Measurements from ENCODE around the gene NDFIP1.
"Not testable (repeated sequence)": the region's sequence is repeated elsewhere in the genome, so short reads cannot be mapped to it uniquely, and the experiment has no call there.

The NDFIP1 gene

DNA sequence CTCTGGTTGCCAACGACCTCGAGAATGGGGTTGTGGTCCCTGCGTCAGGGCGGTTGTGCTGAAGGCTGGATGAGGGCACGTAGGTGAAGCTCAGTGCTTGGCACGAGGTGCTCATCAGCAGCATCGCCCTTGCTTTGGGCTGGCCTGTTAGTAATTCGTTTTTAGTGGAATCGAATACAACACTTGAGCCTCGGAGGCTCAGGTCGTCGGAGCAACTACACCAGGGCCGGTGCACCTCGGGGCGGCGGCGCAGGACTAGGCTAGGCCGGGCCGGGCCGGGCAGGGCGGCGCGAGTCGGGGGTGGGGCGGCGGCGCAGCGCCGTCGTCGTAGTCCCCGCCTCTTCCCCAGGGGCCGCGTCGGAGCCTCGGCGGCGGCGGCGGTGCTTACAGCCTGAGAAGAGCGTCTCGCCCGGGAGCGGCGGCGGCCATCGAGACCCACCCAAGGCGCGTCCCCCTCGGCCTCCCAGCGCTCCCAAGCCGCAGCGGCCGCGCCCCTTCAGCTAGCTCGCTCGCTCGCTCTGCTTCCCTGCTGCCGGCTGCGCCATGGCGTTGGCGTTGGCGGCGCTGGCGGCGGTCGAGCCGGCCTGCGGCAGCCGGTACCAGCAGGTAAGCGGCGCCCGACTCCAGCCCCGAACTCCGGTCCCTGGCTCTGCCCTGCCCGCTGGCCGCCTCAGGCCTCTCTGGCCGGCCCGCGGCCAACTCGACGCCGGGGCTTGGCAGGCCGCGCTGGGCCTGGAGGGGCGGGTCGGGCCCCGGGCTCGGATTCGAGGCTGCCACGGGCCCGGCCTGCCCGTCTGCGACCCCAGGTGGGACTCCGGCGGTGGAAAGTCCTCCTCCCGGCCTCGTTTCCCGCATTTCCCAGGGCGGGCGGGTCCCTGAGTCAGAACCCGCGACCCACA, at the start of gene NDFIP1:
TSS of gene NDFIP1 (plus strand) at position 348 of the 899 bp plus-strand sequence. CDS start at position 544, 196 bp downstream.
- peak; percentile 71 to 73 for DNase-seq (ENCODE audit: low read depth in 2 of 2)

- no peak for DNase-seq (ENCODE audit: low read depth in 2 of 2)
Observed at GRCh38 chr5:142059304-142059940, 49.2 kb upstream of the NDFIP1 start.

DNA sequence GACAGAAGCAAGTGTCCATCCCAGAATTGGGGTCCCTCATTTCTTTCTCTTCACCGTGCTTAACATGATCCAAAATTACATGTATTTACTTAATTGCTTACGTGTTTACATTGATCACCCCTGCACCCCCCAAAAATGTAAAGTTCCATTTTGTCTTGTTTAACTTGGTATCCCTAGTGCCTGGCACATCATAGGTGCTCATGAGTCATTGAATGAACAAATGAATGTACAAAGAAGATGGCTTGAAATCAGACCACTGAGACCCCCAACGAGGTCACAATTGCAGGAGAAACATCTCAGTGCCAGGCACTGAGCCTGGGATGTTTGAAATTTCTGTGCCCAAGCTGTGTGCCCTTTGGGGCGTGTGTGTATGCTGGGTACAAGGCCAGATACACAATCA, 45.2 kb upstream of the NDFIP1 start:
- no peak for DNase-seq (ENCODE audit: low read depth in 2 of 2)

DNA sequence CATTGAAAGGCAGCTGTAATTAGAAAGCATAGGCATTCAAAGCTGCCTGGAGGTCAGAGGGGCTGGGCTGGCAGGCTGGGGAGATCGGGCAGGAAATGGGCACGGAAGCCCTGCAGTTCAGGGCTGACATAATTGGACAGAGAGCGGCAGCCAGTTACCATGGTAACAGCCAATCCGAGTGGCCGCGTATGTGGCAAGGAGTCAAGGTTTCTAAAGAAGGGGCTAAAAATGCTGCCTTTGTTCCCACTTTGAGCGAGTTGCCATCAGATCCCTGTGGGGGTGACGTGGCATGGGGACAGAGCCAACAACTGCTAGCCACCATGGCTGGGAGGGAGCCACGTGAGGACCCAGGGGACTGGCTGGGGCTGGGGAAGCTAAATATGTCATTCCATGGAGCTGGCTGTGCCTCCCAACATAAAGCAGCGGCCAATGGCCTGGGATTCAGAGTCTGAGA, 44.7 kb upstream of the NDFIP1 start:
- DNase-seq (ENCODE audit: low read depth in 2 of 2) = peak in 1 of 2 donors; percentile 2

- DNase-seq (ENCODE audit: low read depth in 2 of 2) = no peak
Observed at GRCh38 chr5:142065273-142065672, 43.3 kb upstream of the NDFIP1 start.

DNA sequence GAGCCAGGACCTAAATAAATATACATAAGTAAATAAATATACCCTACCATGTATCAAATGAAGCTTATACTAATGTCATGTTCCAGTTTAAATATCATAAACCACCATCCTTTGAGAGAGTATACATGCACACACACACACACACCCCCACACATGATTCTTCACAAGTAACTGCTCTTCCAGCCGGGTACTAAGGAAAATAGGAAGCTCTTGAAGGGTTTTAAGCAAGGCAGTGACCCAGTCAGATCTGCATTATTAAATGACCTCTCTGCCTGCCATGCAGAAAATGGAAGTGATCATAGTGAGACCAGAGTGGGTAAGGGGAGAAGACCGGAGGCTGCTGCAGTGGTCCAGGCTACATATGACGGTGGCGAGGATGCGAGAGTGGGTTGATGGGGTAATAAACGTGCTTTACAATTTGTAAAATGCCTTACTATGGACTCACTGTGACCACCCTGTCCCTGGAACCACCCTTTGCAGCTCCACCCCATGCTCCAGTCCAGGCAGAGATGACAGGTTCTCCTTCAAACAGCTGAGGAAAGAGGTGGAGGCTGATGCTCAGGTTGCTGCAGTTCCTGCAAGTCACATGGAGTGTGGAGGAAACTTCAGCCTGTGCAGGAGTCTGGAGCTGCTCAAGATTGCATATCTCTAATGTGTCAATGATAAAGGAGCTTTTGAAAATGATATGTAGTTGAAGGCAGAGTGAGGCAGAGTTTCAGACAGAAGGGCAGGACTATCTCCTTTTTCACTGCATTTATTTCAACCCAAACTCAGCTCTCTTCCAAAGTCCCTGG, 38.8 kb upstream of the NDFIP1 start:
- no peak for DNase-seq (ENCODE audit: low read depth in 2 of 2)

- DNase-seq (ENCODE audit: low read depth in 2 of 2) = no peak
Observed at GRCh38 chr5:142070734-142071133, 37.8 kb upstream of the NDFIP1 start.

DNA sequence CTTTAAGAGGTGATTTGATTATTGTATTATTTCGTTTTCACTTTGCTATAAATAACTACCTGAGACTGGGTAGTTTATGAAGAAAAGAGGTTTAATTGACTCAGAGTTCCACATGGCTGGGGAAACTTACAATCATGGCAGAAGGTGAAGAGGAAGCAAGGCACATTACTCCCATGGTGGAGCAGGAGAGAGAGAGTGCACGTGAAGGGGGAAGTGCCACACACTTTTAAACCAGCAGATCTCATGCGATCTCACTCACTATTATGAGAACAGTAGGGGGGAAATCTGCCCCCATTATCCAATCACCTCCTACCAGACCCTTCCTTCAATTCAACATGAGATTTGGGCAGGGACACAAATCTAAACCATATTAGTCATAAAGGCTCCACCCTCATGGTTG, 36.1 kb upstream of the NDFIP1 start:
- no peak for DNase-seq (ENCODE audit: low read depth in 2 of 2)

DNA sequence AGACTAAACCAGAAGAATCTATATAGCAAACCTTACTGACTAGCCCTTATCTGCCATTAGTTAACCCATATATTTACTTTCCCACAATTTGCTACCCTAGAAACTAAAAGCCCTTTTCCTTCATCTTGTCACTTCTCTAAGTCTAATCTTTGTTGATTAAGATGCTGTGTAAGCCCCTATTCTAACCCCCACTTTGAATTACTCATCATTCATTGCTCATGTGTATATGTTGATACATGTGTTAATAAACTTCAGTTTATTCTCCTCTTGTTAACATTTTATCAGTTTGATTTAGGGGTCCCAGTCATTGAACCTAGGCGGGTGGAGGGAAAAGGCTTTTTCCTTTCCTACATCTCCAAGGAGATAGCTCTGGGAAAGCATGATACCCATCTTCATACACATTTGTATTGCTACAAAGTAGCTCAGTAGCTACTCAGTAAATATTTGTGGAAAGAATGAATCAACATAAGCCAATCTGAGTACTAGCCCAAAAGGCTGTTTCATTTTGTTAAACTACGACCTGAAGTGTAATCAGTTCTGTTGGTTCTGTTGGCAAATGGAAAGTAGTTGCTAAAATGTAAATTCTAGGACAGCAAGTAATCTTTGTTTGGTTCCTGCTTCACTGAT, 35.1 kb upstream of the NDFIP1 start:
- DNase-seq (ENCODE audit: low read depth in 2 of 2) = no peak

GRCh38 chr5:142074006-142074405, 34.6 kb upstream of the NDFIP1 start:
- no peak for DNase-seq (ENCODE audit: low read depth in 2 of 2)

DNA sequence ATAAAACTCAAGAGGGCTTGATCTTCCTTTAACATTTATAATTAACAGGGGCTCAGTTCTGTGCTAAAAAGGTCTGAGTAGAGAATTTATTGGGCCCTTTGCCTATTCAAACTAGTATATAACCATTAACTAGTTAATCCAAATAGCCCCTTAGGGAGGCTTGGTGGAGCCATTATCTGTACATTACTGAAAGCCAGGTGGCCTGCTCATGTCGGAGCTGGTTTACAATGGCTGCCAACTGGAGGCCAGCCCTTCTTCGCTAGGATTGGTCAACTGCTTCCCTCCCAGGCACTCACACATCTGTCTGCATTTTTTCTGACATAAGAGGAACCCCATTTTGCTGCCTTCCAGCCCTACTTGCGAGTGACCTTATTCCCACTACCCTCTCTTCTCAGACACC, 30.4 kb upstream of the NDFIP1 start:
- DNase-seq (ENCODE audit: low read depth in 2 of 2) = no peak

- DNase-seq (ENCODE audit: low read depth in 2 of 2) = no peak
Observed at GRCh38 chr5:142078706-142079105, 29.9 kb upstream of the NDFIP1 start.

DNA sequence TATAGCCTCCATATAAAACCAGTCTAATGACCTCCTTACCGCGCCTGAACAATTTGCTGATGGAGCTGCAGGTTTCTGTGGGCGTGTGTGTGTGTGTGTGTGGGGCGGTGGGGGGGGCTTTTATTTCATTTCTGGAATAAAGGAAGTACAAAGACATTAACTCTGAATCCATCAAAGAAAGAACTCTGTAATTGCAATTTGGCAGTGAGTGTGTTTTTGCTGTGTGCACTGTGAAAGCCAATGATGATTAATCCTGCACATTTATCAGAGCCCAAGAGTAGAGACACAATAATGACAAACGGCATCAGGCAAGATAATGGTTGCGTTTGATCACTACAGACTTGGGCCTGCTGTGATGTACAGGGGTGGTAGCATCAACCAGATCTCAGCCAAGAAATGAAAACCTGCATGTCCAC, 29.3 kb upstream of the NDFIP1 start:
- no peak for DNase-seq (ENCODE audit: low read depth in 2 of 2)

- no peak for DNase-seq (ENCODE audit: low read depth in 2 of 2)
Observed at GRCh38 chr5:142080248-142080647, 28.3 kb upstream of the NDFIP1 start.

GRCh38 chr5:142082182-142082781, 26.3 kb upstream of the NDFIP1 start:
- no peak for DNase-seq (ENCODE audit: low read depth in 2 of 2)

GRCh38 chr5:142086229-142086628, 22.4 kb upstream of the NDFIP1 start:
- no peak for DNase-seq (ENCODE audit: low read depth in 2 of 2)

DNA sequence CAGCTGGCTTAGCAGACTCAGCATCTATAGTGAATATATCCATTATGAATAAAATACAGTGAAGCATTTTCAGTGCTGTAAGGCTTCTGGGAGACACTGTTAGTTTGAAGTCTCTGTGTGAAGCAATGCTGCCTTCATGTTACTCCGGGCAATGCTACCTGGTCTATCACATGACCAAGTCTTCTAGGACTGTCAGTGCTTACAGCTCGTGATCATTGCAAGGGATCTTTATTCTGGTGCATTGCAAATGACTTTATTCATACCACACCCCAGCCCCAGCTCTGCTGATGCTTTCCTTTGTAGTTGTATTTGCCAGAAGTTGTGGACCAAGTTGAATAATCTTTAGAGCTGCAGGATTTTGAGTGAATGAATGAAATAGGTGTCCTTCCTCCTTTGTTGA, 21.9 kb upstream of the NDFIP1 start:
- no peak for DNase-seq (ENCODE audit: low read depth in 2 of 2)

DNA sequence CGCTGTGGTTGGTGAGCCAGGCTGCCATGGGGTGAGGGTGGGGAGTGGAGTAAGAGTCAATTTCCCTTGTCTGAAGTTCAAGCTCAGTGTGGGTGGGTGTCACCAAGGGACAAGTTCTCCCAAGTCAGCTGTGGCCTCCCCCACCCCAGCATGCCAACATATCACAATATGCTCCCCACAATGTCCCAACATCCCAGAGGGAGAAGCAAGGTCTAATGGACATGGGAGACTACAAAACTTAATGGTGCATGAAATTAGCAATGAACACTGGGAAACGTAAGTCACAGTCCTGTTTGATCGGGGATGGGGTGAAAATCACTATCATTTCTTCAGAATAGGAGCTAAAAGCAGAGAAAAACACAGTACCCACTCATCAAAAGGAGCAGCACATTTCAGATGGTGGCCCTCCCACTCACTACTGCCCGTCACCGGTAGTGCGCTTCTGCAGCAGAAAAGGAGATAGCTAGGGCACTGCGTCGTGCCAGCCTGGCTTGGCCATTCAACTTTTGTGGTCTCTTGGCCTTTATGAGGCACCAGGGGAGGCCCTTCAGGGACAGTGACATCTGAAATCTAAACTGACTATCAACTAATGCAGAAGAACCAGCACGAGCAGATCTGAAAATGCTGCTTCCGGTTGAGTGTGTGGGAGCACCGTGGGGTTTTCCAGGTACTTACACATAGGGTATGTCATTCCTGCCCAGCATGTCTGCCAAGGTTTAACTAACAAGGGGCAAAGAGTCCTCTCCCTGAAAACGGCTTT, 20.5 kb upstream of the NDFIP1 start:
- no peak for DNase-seq (ENCODE audit: low read depth in 2 of 2)

DNA sequence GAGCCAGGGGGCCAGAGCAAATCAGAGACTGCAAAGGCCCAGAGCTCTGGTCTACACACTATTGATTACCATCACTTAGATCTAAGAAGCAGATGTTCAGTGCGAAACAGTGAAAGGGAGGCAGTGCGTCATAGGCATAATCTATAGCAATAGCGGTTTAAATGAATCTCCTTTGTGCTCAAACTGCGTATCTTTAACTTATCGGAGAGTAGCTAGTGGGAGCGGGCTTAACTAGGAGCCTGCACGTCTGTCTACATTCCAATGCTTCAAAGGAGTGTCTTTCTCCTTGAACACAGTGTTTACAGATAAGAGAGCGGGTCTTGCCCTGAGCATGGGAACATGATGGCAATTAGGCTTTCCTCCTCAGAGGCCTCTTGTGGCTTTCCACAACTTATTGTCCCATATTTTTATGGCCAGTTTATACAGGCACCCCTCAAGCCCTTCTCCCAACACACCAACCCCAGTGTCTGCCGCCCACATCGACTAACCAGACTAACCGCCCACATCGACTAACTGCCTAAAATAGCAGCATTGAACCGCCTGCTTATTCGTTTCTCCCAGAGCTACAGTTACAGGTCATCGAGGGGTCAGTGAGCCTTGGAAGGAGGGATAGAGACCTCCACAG, 19.6 kb upstream of the NDFIP1 start:
- DNase-seq (ENCODE audit: low read depth in 2 of 2) = not testable (repeated sequence)

GRCh38 chr5:142091012-142091411, 17.6 kb upstream of the NDFIP1 start:
- DNase-seq (ENCODE audit: low read depth in 2 of 2) = no peak

All from stimulated activated CD8-positive, alpha-beta memory T cell treated with anti-CD3 and anti-CD28 coated beads, Interleukin-2, amount 100 ng/mL, for 1 hour (primary cell).